ENCODE measurements around the gene COPZ2. TPM values are rescaled to one million over a fixed set of nuclear protein-coding genes. Genes with fewer than 3 reads are reported as not detected.
"Not testable (repeated sequence)": the region's sequence is repeated elsewhere in the genome, so short reads cannot be mapped to it uniquely, and the experiment has no call there.

The COPZ2 gene
- total RNA-seq, 2 donors from 2014 or later: not detected

DNA sequence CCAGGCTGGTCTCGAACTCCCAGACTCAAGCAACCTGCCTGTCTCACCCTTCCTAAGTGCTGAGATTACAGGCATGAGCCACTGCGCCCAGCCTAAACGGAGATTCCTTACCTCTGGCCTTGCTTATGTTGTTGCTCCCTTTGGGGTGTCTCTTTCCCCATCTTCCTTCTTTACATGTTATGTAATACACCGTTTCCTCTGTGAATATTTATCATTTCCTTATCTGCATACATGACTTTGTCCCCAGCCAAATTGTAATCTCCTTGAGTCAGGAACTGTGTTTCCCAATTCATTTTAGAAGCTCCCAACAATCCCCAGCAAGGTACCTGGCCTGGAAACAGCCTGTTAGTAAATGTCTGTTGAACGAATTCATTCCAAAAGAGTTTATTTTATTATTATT is 15.7 kb downstream of the COPZ2 start:
- no peaks in the 10 kb centered on the region for H3K36me3 Mint-ChIP-seq (ENCODE audit: low read depth)

DNA sequence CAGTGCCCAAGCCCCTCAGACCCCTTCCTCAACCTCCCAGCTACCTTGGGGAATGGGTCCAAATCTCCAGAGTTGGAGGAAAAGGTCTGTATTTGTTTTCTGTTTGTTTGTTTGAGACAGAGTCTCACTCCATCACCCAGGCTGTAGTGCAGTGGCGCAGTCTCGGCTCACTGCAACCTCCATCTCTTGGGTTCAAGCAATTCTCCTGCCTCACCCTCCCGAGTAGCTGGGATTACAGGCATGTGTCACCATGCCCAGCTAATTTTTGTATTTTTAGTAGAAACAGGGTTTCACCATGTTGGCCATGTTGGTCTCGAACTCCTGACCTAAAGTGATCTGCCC is 19.8 kb downstream of the COPZ2 start:
- peaks cover 48% of the 10 kb centered on the region for H3K27me3 Mint-ChIP-seq (ENCODE audit: insufficient read depth)
- peaks cover 16% of the 10 kb centered on the region for H3K27me3 ChIP-seq (ENCODE audit: control insufficient read depth, insufficient read depth, low read length, poor library complexity, severe bottlenecking)
- H3K9ac ChIP-seq (ENCODE audit: extremely low read depth, low read length, poor library complexity, severe bottlenecking); H3K4me1 Mint-ChIP-seq; H3K4me3 ChIP-seq (ENCODE audit: low read length); H3K36me3 ChIP-seq (ENCODE audit: control insufficient read depth, insufficient read depth, low read length); H3K27ac ChIP-seq (ENCODE audit: low read depth, low read length); H3K4me1 ChIP-seq (ENCODE audit: control insufficient read depth, insufficient read depth, low read length); DNase-seq; H3K36me3 Mint-ChIP-seq (ENCODE audit: low read depth); H3K27ac Mint-ChIP-seq; H3K9me3 Mint-ChIP-seq; H3K9me3 ChIP-seq (ENCODE audit: control insufficient read depth, low read length); H3K4me3 Mint-ChIP-seq: not testable (repeated sequence)
- 95 to 96% methylated on average over 4 of the region's 4 CpGs for WGBS, 2 experiments (ENCODE audit: insufficient coverage in 1 of 2, insufficient read length in 1 of 2)

More for the DNA sequence above, 15.7 kb downstream of the COPZ2 start:
- 84 to 94% methylated on average over 4 to 5 of the region's 5 CpGs for WGBS, 2 experiments (ENCODE audit: insufficient coverage in 1 of 2, insufficient read length in 1 of 2)
- Mint-ChIP-seq H3K4me3 (no peak overlapping the region), H3K27me3 (ENCODE audit: insufficient read depth) (peaks cover 51% of the 10 kb centered on the region), H3K27ac (no peak overlapping the region), H3K4me1 (peaks cover 10% of the 10 kb centered on the region), H3K9me3 (no peaks in the 10 kb centered on the region)
- Histone ChIP-seq H3K27ac (ENCODE audit: low read depth, low read length) (no peak overlapping the region), H3K9me3 (ENCODE audit: control insufficient read depth, low read length) (no peaks in the 10 kb centered on the region), H3K4me1 (ENCODE audit: control insufficient read depth, insufficient read depth, low read length) (no peaks in the 10 kb centered on the region), H3K27me3 (ENCODE audit: control insufficient read depth, insufficient read depth, low read length, poor library complexity, severe bottlenecking) (peaks cover 30% of the 10 kb centered on the region), H3K4me3 (ENCODE audit: low read length) (no peak overlapping the region), H3K9ac (ENCODE audit: extremely low read depth, low read length, poor library complexity, severe bottlenecking) (no peak overlapping the region), H3K36me3 (ENCODE audit: control insufficient read depth, insufficient read depth, low read length) (no peaks in the 10 kb centered on the region)
- TF ChIP-seq, protein P1, sequence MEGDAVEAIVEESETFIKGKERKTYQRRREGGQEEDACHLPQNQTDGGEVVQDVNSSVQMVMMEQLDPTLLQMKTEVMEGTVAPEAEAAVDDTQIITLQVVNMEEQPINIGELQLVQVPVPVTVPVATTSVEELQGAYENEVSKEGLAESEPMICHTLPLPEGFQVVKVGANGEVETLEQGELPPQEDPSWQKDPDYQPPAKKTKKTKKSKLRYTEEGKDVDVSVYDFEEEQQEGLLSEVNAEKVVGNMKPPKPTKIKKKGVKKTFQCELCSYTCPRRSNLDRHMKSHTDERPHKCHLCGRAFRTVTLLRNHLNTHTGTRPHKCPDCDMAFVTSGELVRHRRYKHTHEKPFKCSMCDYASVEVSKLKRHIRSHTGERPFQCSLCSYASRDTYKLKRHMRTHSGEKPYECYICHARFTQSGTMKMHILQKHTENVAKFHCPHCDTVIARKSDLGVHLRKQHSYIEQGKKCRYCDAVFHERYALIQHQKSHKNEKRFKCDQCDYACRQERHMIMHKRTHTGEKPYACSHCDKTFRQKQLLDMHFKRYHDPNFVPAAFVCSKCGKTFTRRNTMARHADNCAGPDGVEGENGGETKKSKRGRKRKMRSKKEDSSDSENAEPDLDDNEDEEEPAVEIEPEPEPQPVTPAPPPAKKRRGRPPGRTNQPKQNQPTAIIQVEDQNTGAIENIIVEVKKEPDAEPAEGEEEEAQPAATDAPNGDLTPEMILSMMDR (conservative IDR thresholded peaks at IDR 0.05): no peak
- no peak for DNase-seq

DNA sequence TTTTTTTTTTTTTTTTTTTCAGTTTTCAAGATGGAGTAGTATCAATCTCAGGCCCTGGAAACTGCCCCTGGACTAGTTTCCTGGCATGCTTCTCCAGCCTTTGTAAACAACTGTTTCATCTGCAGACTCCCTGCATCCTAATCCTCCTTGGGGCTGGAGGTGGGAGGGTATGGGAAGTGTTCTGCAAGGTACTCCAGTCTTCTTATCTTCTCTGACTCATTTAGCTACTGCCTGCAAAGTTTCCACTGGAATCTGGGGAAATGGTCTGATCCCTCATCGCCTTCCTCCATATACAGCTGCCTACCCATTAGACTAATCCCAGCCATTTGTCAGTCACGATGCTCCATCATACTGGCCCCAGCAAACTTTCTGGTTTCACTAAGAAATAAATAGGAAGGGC is 21.5 kb downstream of the COPZ2 start:
- peaks cover 26% of the 10 kb centered on the region for H3K27me3 ChIP-seq (ENCODE audit: control insufficient read depth, insufficient read depth, low read length, poor library complexity, severe bottlenecking)
- Mint-ChIP-seq H3K36me3 (ENCODE audit: low read depth) (no peaks in the 10 kb centered on the region), H3K9me3 (no peaks in the 10 kb centered on the region)

More for the DNA sequence above, 21.5 kb downstream of the COPZ2 start:
- peak overlapping the region; percentile 53 for H3K27ac ChIP-seq (ENCODE audit: low read depth, low read length)
- Mint-ChIP-seq H3K27ac (no peak overlapping the region), H3K4me1 (no peaks in the 10 kb centered on the region), H3K4me3 (no peak overlapping the region), H3K27me3 (ENCODE audit: insufficient read depth) (peaks cover 50% of the 10 kb centered on the region)
- no peak overlapping the region for H3K4me3 ChIP-seq (ENCODE audit: low read length)
- no peaks in the 10 kb centered on the region for H3K9me3 ChIP-seq (ENCODE audit: control insufficient read depth, low read length)
- no peaks in the 10 kb centered on the region for H3K36me3 ChIP-seq (ENCODE audit: control insufficient read depth, insufficient read depth, low read length)
- H3K4me1 ChIP-seq (ENCODE audit: control insufficient read depth, insufficient read depth, low read length): peaks cover 4% of the 10 kb centered on the region
- TF ChIP-seq, protein P1 (conservative IDR thresholded peaks at IDR 0.05): no peak
- no peak overlapping the region for H3K9ac ChIP-seq (ENCODE audit: extremely low read depth, low read length, poor library complexity, severe bottlenecking)
- peak; percentile 54 for DNase-seq
- WGBS, 2 experiments (ENCODE audit: insufficient coverage in 1 of 2, insufficient read length in 1 of 2): 92 to 100% methylated on average over 1 to 2 of the region's 2 CpGs

Data from endodermal cell (in vitro differentiated cells).